ENCODE results near the gene ADAMTSL1. TPM values are rescaled to one million over a fixed set of nuclear protein-coding genes. Genes with fewer than 3 reads are reported as not detected.

Gene ADAMTSL1
- total RNA-seq, 1 donor from 2014 or later = not detected

- Mint-ChIP-seq H3K27ac (no peak overlapping the region), H3K9me3 (no peaks in the 10 kb centered on the region), H3K4me3 (no peak overlapping the region), H3K36me3 (ENCODE audit: low read depth) (no peaks in the 10 kb centered on the region), H3K27me3 (ENCODE audit: insufficient read depth) (peaks cover 10% of the 10 kb centered on the region), H3K4me1 (ENCODE audit: low read depth) (no peaks in the 10 kb centered on the region)
- no peak for DNase-seq (ENCODE audit: low spot score)
- intact Hi-C loops (cut with micrococcal nuclease) = no loop called here
Measured at GRCh38 chr9:18743971-18744370, 270.0 kb downstream of the ADAMTSL1 start.

DNA sequence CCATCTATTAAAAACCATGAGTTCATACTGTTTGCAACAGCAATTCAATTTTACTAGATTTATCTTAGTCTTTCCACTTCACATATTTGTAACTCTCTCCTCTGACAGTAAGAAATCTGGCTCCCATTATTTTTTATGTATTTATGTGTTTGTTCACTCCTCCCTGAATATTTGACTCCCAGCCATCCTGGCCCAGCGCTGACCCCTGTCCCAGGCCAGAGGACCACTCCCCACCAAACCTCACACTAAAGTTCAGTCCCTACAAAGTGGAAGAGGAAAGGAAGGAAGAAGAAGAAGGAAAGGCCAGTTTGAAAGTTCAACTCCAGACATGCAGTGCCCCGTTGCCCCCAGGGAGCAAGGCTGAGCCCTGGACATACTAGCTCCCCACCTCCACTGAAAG is 271.8 kb downstream of the ADAMTSL1 start:
- intact Hi-C loops (cut with micrococcal nuclease) = no loop called here
- Mint-ChIP-seq H3K36me3 (ENCODE audit: low read depth) (no peaks in the 10 kb centered on the region), H3K4me3 (no peak overlapping the region), H3K27ac (no peak overlapping the region), H3K4me1 (ENCODE audit: low read depth) (no peaks in the 10 kb centered on the region), H3K9me3 (no peaks in the 10 kb centered on the region), H3K27me3 (ENCODE audit: insufficient read depth) (peaks cover 8% of the 10 kb centered on the region)
- DNase-seq (ENCODE audit: low spot score) = no peak

DNA sequence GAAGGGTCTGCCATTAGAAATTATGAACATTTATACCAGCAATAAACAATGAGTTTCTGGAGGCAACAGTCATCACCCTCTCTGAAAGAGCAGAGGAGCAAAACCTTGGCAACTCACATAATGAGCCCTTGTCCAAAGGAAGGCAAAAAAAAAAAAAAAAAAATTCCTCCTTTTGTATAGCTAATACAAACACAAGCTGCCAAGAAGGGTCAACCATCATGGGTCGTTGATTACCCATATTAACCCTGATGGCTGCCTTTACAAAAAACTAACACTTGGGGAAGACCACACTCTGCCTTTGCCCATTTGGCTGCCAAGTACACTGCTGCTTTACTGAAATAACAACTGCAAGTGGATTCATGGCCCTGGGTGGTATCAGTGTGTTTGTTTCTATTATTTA is 272.7 kb downstream of the ADAMTSL1 start:
- no peaks in the 10 kb centered on the region for H3K9me3 Mint-ChIP-seq
- intact Hi-C loops (cut with micrococcal nuclease) = no loop called here
- no peak overlapping the region for H3K27ac Mint-ChIP-seq
- H3K4me3 Mint-ChIP-seq = no peak overlapping the region
- DNase-seq (ENCODE audit: low spot score) = no peak
- H3K4me1 Mint-ChIP-seq (ENCODE audit: low read depth) = no peaks in the 10 kb centered on the region
- no peaks in the 10 kb centered on the region for H3K36me3 Mint-ChIP-seq (ENCODE audit: low read depth)
- H3K27me3 Mint-ChIP-seq (ENCODE audit: insufficient read depth) = peaks cover 8% of the 10 kb centered on the region

GRCh38 chr9:18747595-18747994 is 273.6 kb downstream of the ADAMTSL1 start:
- Mint-ChIP-seq H3K27me3 (ENCODE audit: insufficient read depth) (peaks cover 8% of the 10 kb centered on the region), H3K4me1 (ENCODE audit: low read depth) (no peaks in the 10 kb centered on the region), H3K4me3 (no peak overlapping the region), H3K36me3 (ENCODE audit: low read depth) (no peaks in the 10 kb centered on the region), H3K27ac (no peak overlapping the region), H3K9me3 (no peaks in the 10 kb centered on the region)
- intact Hi-C loops (cut with micrococcal nuclease) = no loop called here
- no peak for DNase-seq (ENCODE audit: low spot score)

GRCh38 chr9:18748251-18748701 is 274.3 kb downstream of the ADAMTSL1 start:
- no peaks in the 10 kb centered on the region for H3K36me3 Mint-ChIP-seq (ENCODE audit: low read depth)
- H3K9me3 Mint-ChIP-seq = no peaks in the 10 kb centered on the region
- no peak for DNase-seq (ENCODE audit: low spot score)
- intact Hi-C loops (cut with micrococcal nuclease) = no loop called here
- no peak overlapping the region for H3K4me3 Mint-ChIP-seq
- peaks cover 8% of the 10 kb centered on the region for H3K27me3 Mint-ChIP-seq (ENCODE audit: insufficient read depth)
- no peaks in the 10 kb centered on the region for H3K4me1 Mint-ChIP-seq (ENCODE audit: low read depth)
- no peak overlapping the region for H3K27ac Mint-ChIP-seq

DNA sequence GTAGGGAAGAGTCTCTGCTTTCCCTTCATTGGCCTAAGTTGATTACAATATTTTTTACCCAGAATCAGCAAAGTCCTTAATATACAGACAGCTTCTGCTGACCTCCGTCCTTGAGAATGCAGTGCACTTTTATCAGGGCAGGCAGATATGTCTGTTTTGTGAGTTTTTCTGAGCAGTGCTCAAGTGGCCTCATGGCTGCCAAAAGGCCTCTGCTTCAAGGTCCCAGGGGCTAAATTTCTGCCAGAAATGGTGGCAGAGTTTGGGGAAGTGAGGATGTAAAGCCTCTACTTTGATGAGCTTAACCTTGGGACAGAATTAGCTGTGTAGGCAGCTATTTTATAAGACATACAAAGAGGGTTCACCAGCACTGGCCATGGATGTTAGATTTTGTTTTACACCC is 275.8 kb downstream of the ADAMTSL1 start:
- intact Hi-C loops (cut with micrococcal nuclease) = no loop called here
- Mint-ChIP-seq H3K9me3 (no peaks in the 10 kb centered on the region), H3K4me1 (ENCODE audit: low read depth) (no peaks in the 10 kb centered on the region), H3K27ac (no peak overlapping the region), H3K36me3 (ENCODE audit: low read depth) (no peaks in the 10 kb centered on the region), H3K27me3 (ENCODE audit: insufficient read depth) (peaks cover 2% of the 10 kb centered on the region), H3K4me3 (no peak overlapping the region)
- no peak for DNase-seq (ENCODE audit: low spot score)

DNA sequence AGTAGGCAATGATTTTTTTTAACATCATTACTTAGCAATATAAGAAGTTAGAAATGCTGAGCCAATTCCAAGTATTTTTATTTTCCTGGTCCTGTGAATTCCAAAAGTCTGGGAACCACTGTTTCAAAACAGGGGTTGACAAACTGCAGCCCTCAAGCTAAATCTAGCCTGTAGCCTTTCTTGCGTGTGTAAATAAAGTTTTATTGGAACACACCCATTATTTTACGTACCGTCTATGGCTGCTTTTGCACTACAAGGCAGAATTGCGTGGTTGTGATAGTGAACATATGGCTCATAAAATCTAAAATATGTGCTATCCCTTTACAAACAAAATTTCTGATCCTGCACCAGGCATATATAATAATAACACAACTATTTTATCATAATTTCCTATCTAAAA is 280.0 kb downstream of the ADAMTSL1 start:
- intact Hi-C loops (cut with micrococcal nuclease) = no loop called here
- H3K36me3 Mint-ChIP-seq (ENCODE audit: low read depth) = no peaks in the 10 kb centered on the region
- H3K27ac Mint-ChIP-seq = no peak overlapping the region
- no peak for DNase-seq (ENCODE audit: low spot score)
- H3K9me3 Mint-ChIP-seq = no peaks in the 10 kb centered on the region
- H3K4me1 Mint-ChIP-seq (ENCODE audit: low read depth) = no peaks in the 10 kb centered on the region
- no peaks in the 10 kb centered on the region for H3K27me3 Mint-ChIP-seq (ENCODE audit: insufficient read depth)
- H3K4me3 Mint-ChIP-seq = no peak overlapping the region

DNA sequence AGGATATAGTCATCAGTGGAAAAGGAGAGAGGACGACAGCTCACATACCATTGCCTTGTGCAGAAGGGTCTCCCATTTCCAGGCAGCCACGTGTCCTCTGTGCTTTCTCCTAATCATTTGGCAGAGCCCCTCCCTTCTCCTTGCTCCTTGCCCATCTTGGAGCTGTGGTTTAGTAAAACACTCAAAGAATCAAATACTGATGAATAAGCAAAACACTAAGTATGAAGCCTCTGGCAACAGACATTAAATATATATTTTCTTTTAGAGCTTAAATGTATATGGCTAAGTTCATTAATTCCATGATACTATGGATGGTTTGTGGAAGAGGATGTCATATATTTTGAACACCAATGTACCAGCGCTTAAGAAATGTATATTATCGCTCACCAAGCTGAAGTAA is 280.6 kb downstream of the ADAMTSL1 start:
- Mint-ChIP-seq H3K27me3 (ENCODE audit: insufficient read depth) (no peaks in the 10 kb centered on the region), H3K9me3 (no peaks in the 10 kb centered on the region), H3K4me3 (no peak overlapping the region), H3K36me3 (ENCODE audit: low read depth) (no peaks in the 10 kb centered on the region), H3K4me1 (ENCODE audit: low read depth) (no peaks in the 10 kb centered on the region), H3K27ac (no peak overlapping the region)
- intact Hi-C loops (cut with micrococcal nuclease) = no loop called here
- DNase-seq (ENCODE audit: low spot score) = no peak

GRCh38 chr9:18755263-18755662 is 281.3 kb downstream of the ADAMTSL1 start:
- Mint-ChIP-seq H3K36me3 (ENCODE audit: low read depth) (no peaks in the 10 kb centered on the region), H3K9me3 (no peaks in the 10 kb centered on the region), H3K4me1 (ENCODE audit: low read depth) (no peaks in the 10 kb centered on the region), H3K4me3 (no peak overlapping the region), H3K27me3 (ENCODE audit: insufficient read depth) (no peaks in the 10 kb centered on the region), H3K27ac (no peak overlapping the region)
- intact Hi-C loops (cut with micrococcal nuclease) = no loop called here
- DNase-seq (ENCODE audit: low spot score) = no peak

GRCh38 chr9:18756712-18757125 is 282.8 kb downstream of the ADAMTSL1 start:
- no peak overlapping the region for H3K27ac Mint-ChIP-seq
- intact Hi-C loops (cut with micrococcal nuclease) = no loop called here
- peaks cover 4% of the 10 kb centered on the region for H3K27me3 Mint-ChIP-seq (ENCODE audit: insufficient read depth)
- no peaks in the 10 kb centered on the region for H3K4me1 Mint-ChIP-seq (ENCODE audit: low read depth)
- no peaks in the 10 kb centered on the region for H3K9me3 Mint-ChIP-seq
- no peaks in the 10 kb centered on the region for H3K36me3 Mint-ChIP-seq (ENCODE audit: low read depth)
- H3K4me3 Mint-ChIP-seq = no peak overlapping the region
- no peak for DNase-seq (ENCODE audit: low spot score)

DNA sequence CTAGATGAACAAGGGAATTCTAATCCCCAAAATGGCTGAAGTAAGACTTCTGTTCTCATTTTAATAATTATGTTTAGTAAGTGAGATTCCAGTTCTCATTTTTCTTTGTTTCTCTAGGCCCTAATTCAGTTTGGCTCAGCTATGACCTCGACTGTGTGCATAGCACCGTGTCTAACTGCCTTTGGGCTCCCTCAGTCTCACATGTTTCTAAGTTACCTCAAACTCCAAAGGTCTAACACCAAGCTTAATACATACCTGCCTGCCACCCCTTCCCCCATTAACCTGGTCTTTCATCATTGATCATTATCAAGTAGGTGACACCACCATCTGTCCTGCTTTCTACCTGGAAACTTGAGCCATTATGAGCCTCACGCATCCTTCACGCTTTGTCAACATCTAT is 285.9 kb downstream of the ADAMTSL1 start:
- no peaks in the 10 kb centered on the region for H3K36me3 Mint-ChIP-seq (ENCODE audit: low read depth)
- intact Hi-C loops (cut with micrococcal nuclease) = no loop called here
- H3K27me3 Mint-ChIP-seq (ENCODE audit: insufficient read depth) = peaks cover 4% of the 10 kb centered on the region
- no peak for DNase-seq (ENCODE audit: low spot score)
- H3K9me3 Mint-ChIP-seq = no peaks in the 10 kb centered on the region
- H3K4me3 Mint-ChIP-seq = no peak overlapping the region
- no peaks in the 10 kb centered on the region for H3K4me1 Mint-ChIP-seq (ENCODE audit: low read depth)
- H3K27ac Mint-ChIP-seq = no peak overlapping the region

DNA sequence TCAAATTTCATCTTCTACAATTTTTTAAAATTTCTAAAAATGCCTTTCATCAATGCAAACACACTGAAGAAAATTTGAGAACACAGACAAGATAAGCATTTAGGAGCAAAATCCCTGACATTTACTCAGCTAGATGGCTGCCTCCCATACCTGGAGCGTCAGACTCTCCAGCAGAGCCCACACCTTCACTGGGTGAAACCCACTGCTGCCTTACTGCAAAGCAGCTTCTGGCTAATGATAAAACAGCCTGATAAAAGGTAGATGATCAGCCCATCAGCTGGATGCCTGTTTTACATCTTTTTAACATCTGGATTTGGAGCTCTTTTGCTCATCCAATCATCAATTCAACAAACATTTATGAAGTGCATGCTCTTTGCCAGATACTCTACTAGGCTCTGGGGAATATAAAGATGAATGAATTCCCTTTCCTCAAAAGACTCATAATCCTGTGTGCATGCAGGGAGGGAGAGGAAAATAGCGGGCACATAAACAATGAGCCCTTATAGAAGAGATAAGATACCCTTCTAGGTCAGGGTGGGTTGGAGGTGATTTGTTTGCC is 287.9 kb downstream of the ADAMTSL1 start:
- Mint-ChIP-seq H3K9me3 (no peaks in the 10 kb centered on the region), H3K4me1 (ENCODE audit: low read depth) (no peaks in the 10 kb centered on the region), H3K27ac (no peak overlapping the region), H3K36me3 (ENCODE audit: low read depth) (no peaks in the 10 kb centered on the region), H3K27me3 (ENCODE audit: insufficient read depth) (peaks cover 9% of the 10 kb centered on the region), H3K4me3 (no peak overlapping the region)
- DNase-seq (ENCODE audit: low spot score) = no peak
- intact Hi-C loops (cut with micrococcal nuclease) = no loop called here

- Mint-ChIP-seq H3K4me3 (no peak overlapping the region), H3K27ac (no peak overlapping the region), H3K4me1 (ENCODE audit: low read depth) (no peaks in the 10 kb centered on the region), H3K27me3 (ENCODE audit: insufficient read depth) (peaks cover 7% of the 10 kb centered on the region), H3K9me3 (no peaks in the 10 kb centered on the region), H3K36me3 (ENCODE audit: low read depth) (no peaks in the 10 kb centered on the region)
- DNase-seq (ENCODE audit: low spot score) = no peak
- intact Hi-C loops (cut with micrococcal nuclease) = no loop called here
Measured at GRCh38 chr9:18766989-18767550, 293.1 kb downstream of the ADAMTSL1 start.
